ENCODE results near the gene CEACAM6.
A peak's percentile ranks its signal among the peaks of the same experiment; 100 is the strongest.
"Not testable (repeated sequence)": the region's sequence is repeated elsewhere in the genome, so short reads cannot be mapped to it uniquely, and the experiment has no call there.

The CEACAM6 gene

GRCh38 chr19:41784743-41785142 lies 29.4 kb downstream of the CEACAM6 start:
- H3K9me2 ChIP-seq (ENCODE audit: low read depth, low read length) = no peaks in the 10 kb centered on the region
- H3K36me3 ChIP-seq (ENCODE audit: insufficient read depth, low read length) = no peaks in the 10 kb centered on the region
- no peaks in the 10 kb centered on the region; the same call in 1 of the 2 replicates for H3K27me3 ChIP-seq (ENCODE audit: insufficient read depth, low read length)
- H3K4me2 ChIP-seq (ENCODE audit: low read length) = no peak overlapping the region
- H3K27ac ChIP-seq (ENCODE audit: low read depth, low read length, poor library complexity, severe bottlenecking) = no peak overlapping the region
- H3K9ac ChIP-seq (ENCODE audit: low read length) = no peak overlapping the region
- H3K79me2 ChIP-seq (ENCODE audit: insufficient read depth, low read length) = no peaks in the 10 kb centered on the region
- no peaks in the 10 kb centered on the region for H4K20me1 ChIP-seq (ENCODE audit: insufficient read depth, low read length)
- no peaks in the 10 kb centered on the region for H3K4me1 ChIP-seq (ENCODE audit: insufficient read depth, low read length, severe bottlenecking)
- H3F3A ChIP-seq (ENCODE audit: insufficient read depth, low read length) = no peaks in the 10 kb centered on the region
- TF ChIP-seq EZH2 (IDR thresholded peaks at IDR 0.05; ENCODE audit: borderline replicate concordance, low read length) = no peak
- TF ChIP-seq CTCF (IDR thresholded peaks at IDR 0.05; ENCODE audit: low read length) = no peak
- H3K9me3 ChIP-seq (ENCODE audit: low read length) = no peaks in the 10 kb centered on the region
- H3K4me3 ChIP-seq (ENCODE audit: low read depth, low read length, poor library complexity, severe bottlenecking) = no peak overlapping the region
- no peak overlapping the region for H2AFZ ChIP-seq (ENCODE audit: low read length)

GRCh38 chr19:41785653-41786052 lies 30.3 kb downstream of the CEACAM6 start:
- Histone ChIP-seq H3K9ac (ENCODE audit: low read length) (no peak overlapping the region), H3K4me3 (ENCODE audit: low read depth, low read length, poor library complexity, severe bottlenecking) (no peak overlapping the region), H3K36me3 (ENCODE audit: insufficient read depth, low read length) (no peaks in the 10 kb centered on the region), H3F3A (ENCODE audit: insufficient read depth, low read length) (no peaks in the 10 kb centered on the region), H3K9me2 (ENCODE audit: low read depth, low read length) (no peaks in the 10 kb centered on the region), H3K4me1 (ENCODE audit: insufficient read depth, low read length, severe bottlenecking) (no peaks in the 10 kb centered on the region), H3K27me3 (ENCODE audit: insufficient read depth, low read length) (no peaks in the 10 kb centered on the region; the same call in 1 of the 2 replicates), H3K27ac (ENCODE audit: low read depth, low read length, poor library complexity, severe bottlenecking) (no peak overlapping the region), H4K20me1 (ENCODE audit: insufficient read depth, low read length) (no peaks in the 10 kb centered on the region), H3K9me3 (ENCODE audit: low read length) (no peaks in the 10 kb centered on the region), H2AFZ (ENCODE audit: low read length) (no peak overlapping the region), H3K79me2 (ENCODE audit: insufficient read depth, low read length) (no peaks in the 10 kb centered on the region), H3K4me2 (ENCODE audit: low read length) (no peak overlapping the region)
- TF ChIP-seq EZH2 (IDR thresholded peaks at IDR 0.05; ENCODE audit: borderline replicate concordance, low read length) (no peak), CTCF (IDR thresholded peaks at IDR 0.05; ENCODE audit: low read length) (peak; percentile 82)

GRCh38 chr19:41787055-41787454 lies 31.7 kb downstream of the CEACAM6 start:
- Histone ChIP-seq H2AFZ (ENCODE audit: low read length) (no peak overlapping the region), H3K27ac (ENCODE audit: low read depth, low read length, poor library complexity, severe bottlenecking) (no peak overlapping the region), H3K36me3 (ENCODE audit: insufficient read depth, low read length) (no peaks in the 10 kb centered on the region), H3K4me2 (ENCODE audit: low read length) (no peak overlapping the region), H3F3A (ENCODE audit: insufficient read depth, low read length) (no peaks in the 10 kb centered on the region), H3K9ac (ENCODE audit: low read length) (no peak overlapping the region), H3K4me3 (ENCODE audit: low read depth, low read length, poor library complexity, severe bottlenecking) (no peak overlapping the region), H3K27me3 (ENCODE audit: insufficient read depth, low read length) (no peaks in the 10 kb centered on the region; the same call in 1 of the 2 replicates), H4K20me1 (ENCODE audit: insufficient read depth, low read length) (no peaks in the 10 kb centered on the region), H3K9me3 (ENCODE audit: low read length) (no peaks in the 10 kb centered on the region), H3K4me1 (ENCODE audit: insufficient read depth, low read length, severe bottlenecking) (no peaks in the 10 kb centered on the region), H3K9me2 (ENCODE audit: low read depth, low read length) (no peaks in the 10 kb centered on the region), H3K79me2 (ENCODE audit: insufficient read depth, low read length) (no peaks in the 10 kb centered on the region)
- TF ChIP-seq EZH2 (IDR thresholded peaks at IDR 0.05; ENCODE audit: borderline replicate concordance, low read length) (no peak), CTCF (IDR thresholded peaks at IDR 0.05; ENCODE audit: low read length) (no peak)

- H3K4me2 ChIP-seq (ENCODE audit: low read length); H4K20me1 ChIP-seq (ENCODE audit: insufficient read depth, low read length); H3K36me3 ChIP-seq (ENCODE audit: insufficient read depth, low read length); H3K4me3 ChIP-seq (ENCODE audit: low read depth, low read length, poor library complexity, severe bottlenecking); H2AFZ ChIP-seq (ENCODE audit: low read length); H3K9me3 ChIP-seq (ENCODE audit: low read length); H3F3A ChIP-seq (ENCODE audit: insufficient read depth, low read length); H3K27me3 ChIP-seq (ENCODE audit: insufficient read depth, low read length); H3K9me2 ChIP-seq (ENCODE audit: low read depth, low read length); H3K4me1 ChIP-seq (ENCODE audit: insufficient read depth, low read length, severe bottlenecking); H3K9ac ChIP-seq (ENCODE audit: low read length); H3K27ac ChIP-seq (ENCODE audit: low read depth, low read length, poor library complexity, severe bottlenecking); H3K79me2 ChIP-seq (ENCODE audit: insufficient read depth, low read length): not testable (repeated sequence)
These were observed 33.2 kb downstream of the CEACAM6 start for GRCh38 chr19:41788518-41788917.

GRCh38 chr19:41789053-41789452 lies 33.7 kb downstream of the CEACAM6 start:
- H3K9me2 ChIP-seq (ENCODE audit: low read depth, low read length); H3K9me3 ChIP-seq (ENCODE audit: low read length); H3K4me1 ChIP-seq (ENCODE audit: insufficient read depth, low read length, severe bottlenecking); H3K4me3 ChIP-seq (ENCODE audit: low read depth, low read length, poor library complexity, severe bottlenecking); H4K20me1 ChIP-seq (ENCODE audit: insufficient read depth, low read length); H3K9ac ChIP-seq (ENCODE audit: low read length); H3F3A ChIP-seq (ENCODE audit: insufficient read depth, low read length); H3K36me3 ChIP-seq (ENCODE audit: insufficient read depth, low read length); H3K79me2 ChIP-seq (ENCODE audit: insufficient read depth, low read length); H2AFZ ChIP-seq (ENCODE audit: low read length); H3K27me3 ChIP-seq (ENCODE audit: insufficient read depth, low read length); H3K27ac ChIP-seq (ENCODE audit: low read depth, low read length, poor library complexity, severe bottlenecking); H3K4me2 ChIP-seq (ENCODE audit: low read length): not testable (repeated sequence)
